A549 (cell line): Measurements from ENCODE around the gene CNOT11. TPM values are rescaled to one million over a fixed set of nuclear protein-coding genes. Genes with fewer than 3 reads are reported as not detected.
"Not testable (repeated sequence)": the region's sequence is repeated elsewhere in the genome, so short reads cannot be mapped to it uniquely, and the experiment has no call there.

Experiments
- ATAC-seq, 2 experiments: fragments of 200-7000 bp in 1 of 2; fragments of >200 bp in 1 of 2; cut with Nextera tagmentation in 1 of 2; cut with Tn5 transposase in 1 of 2; 3 replicates each; pipeline versions ENCODE4 v1.8.0 to v1.9.1; 2018 to 2020; ENCODE audit warnings: mild to moderate bottlenecking in 1 of 2, moderate library complexity in 1 of 2
- CTCF ChIA-PET: fragments of 300-600 bp; sonication (Branson Sonifier 250); formaldehyde crosslinking; extraction: SDS; loops from one replicate; lab custom pipeline; 2021; ENCODE audit warnings: antibody characterized with exemption, inconsistent platforms; lab: Yijun Ruan, JAX
- POLR2A ChIA-PET: fragments of 350-600 bp; formaldehyde crosslinking; extraction: SDS; loops from one replicate; lab custom pipeline; 2021; ENCODE audit warnings: antibody characterized with exemption, inconsistent platforms; lab: Yijun Ruan, JAX
- DNase-seq, 2 experiments: peaks; one replicate each; pipeline versions ENCODE4 v3.0.0 to v3.0.0-alpha.2; 2011 to 2016; ENCODE audit warnings: low read depth in 1 of 2, low spot score in 1 of 2
- FAIRE-seq: peaks from 2 replicates; lab custom pipeline; 2011; peaks lifted over from hg19 to GRCh38; lab: Jason Lieb, UNC
- H3K27ac ChIP-seq, 2 experiments: fragments of >200 bp; sonication (Bioruptor Twin); formaldehyde crosslinking; 3 replicates each; pipeline ENCODE4 v1.5.1; 2016 to 2017
- H3K4me1 ChIP-seq: fragments of >200 bp; sonication (Bioruptor Twin); formaldehyde crosslinking; 3 replicates; pipeline ENCODE4 v1.6.1; 2016
- H3K4me2 ChIP-seq: fragments of >200 bp; sonication (Bioruptor Twin); formaldehyde crosslinking; 3 replicates; pipeline ENCODE4 v1.6.1; 2016
- H3K4me3 ChIP-seq: fragments of >200 bp; sonication (Bioruptor Twin); formaldehyde crosslinking; 3 replicates; pipeline ENCODE4 v1.5.1; 2016
- H3K9me3 ChIP-seq: fragments of >200 bp; sonication (Bioruptor Twin); formaldehyde crosslinking; 3 replicates; pipeline ENCODE4 v1.6.1; 2016
- CTCF ChIP-seq: fragments of >200 bp; sonication (Bioruptor Twin); formaldehyde crosslinking; IDR thresholded peaks from 3 replicates; pipeline ENCODE4 v1.5.1; 2016
- E2F6 ChIP-seq: IDR thresholded peaks from 2 replicates; pipeline ENCODE4 v1.6.1; 2012; ENCODE audit warnings: low read depth, borderline replicate concordance
- HES2 ChIP-seq: fragments of >200 bp; sonication (Bioruptor Twin); formaldehyde crosslinking; IDR thresholded peaks from 2 replicates; pipeline ENCODE4 v1.6.1; 2016
- KDM1A ChIP-seq: fragments of 200-600 bp; sonication (generic); IDR thresholded peaks from 2 replicates; pipeline ENCODE4 v1.6.1; 2016; ENCODE audit warnings: low read depth, mild to moderate bottlenecking
- MAZ ChIP-seq: fragments of 150-350 bp; IDR thresholded peaks from 2 replicates; pipeline ENCODE4 v1.6.1; 2014; ENCODE audit warnings: antibody characterized with exemption, low read depth, low read length, borderline replicate concordance
- NFE2L2 ChIP-seq: fragments of 150-350 bp; conservative IDR thresholded peaks from 2 replicates; pipeline ENCODE4 v1.6.1; 2014; ENCODE audit warnings: low read length
- RAD21 ChIP-seq, 2 experiments: fragments of >200 bp in 1 of 2; sonication (Bioruptor Twin) in 1 of 2; formaldehyde crosslinking in 1 of 2; IDR thresholded peaks in 1 of 2; conservative IDR thresholded peaks in 1 of 2; 2 replicates in 1 of 2; 3 replicates in 1 of 2; pipeline ENCODE4 v1.6.1; 2012 to 2018; ENCODE audit warnings: inconsistent platforms in 1 of 2
- RARB ChIP-seq: fragments of 250-450 bp; sonication (Bioruptor Pico); IDR thresholded peaks from 2 replicates; pipeline ENCODE4 v1.8.0; 2021; ENCODE audit warnings: mild to moderate bottlenecking, moderate library complexity
- RNF2 ChIP-seq: fragments of 200-600 bp; sonication (generic); IDR thresholded peaks from 2 replicates; pipeline ENCODE4 v1.6.1; 2016; ENCODE audit warnings: low read depth, mild to moderate bottlenecking, antibody characterized with exemption, moderate library complexity, borderline replicate concordance
- TFCP2L1 ChIP-seq: fragments of 250-450 bp; sonication (Bioruptor Pico); IDR thresholded peaks from 2 replicates; pipeline ENCODE4 v1.5.0; 2021; ENCODE audit warnings: mild to moderate bottlenecking
- WGBS: methylation state at CpG from one replicate; pipeline ENCODE4 v1.1.6; 2017; ENCODE audit errors: missing lambda C conversion rate; 5-methylcytosine and 5-hydroxymethylcytosine counted together
- polyA plus RNA-seq, 4 experiments: library from polyadenylated mRNA; depleted of rRNA in 3 of 4; stranded (reverse); fragments of >200 nt; fragmentation: RNase III in 1 of 4; extraction: RNeasy Plus Mini Kit Qiagen cat#74134 plus additional on column Dnase treatment in 1 of 4; gene quantifications; 2 replicates in 3 of 4; 3 replicates in 1 of 4; pipeline ENCODE4 v1.2.3, GENCODE V29; 2011 to 2017

Gene CNOT11
- polyA plus RNA-seq, 2 of the 4 experiments (the other 2 are of a cell fraction), result 35.8 to 76.7 TPM

- not testable (repeated sequence) for ATAC-seq, FAIRE-seq, H3K9me3 ChIP-seq
- H3K4me2 ChIP-seq, result peak overlapping the region; percentile 81
- WGBS, result 0% methylated on average over 2 of the region's 2 CpGs
- peak overlapping the region; percentile 27; the same call in 1 of the 3 replicates for H3K4me3 ChIP-seq
- peak overlapping the region; percentile 61 to 83; a peak in 5 of 6 replicates for H3K27ac ChIP-seq
- POLR2A ChIA-PET, result interaction anchor here (2.8 kb wide), 1 partner anchor 12 kb away, joined by 8 read pairs; the partner anchor contains the start of gene CNOT11
- CTCF ChIA-PET, result interaction anchor here (1.0 to 2.6 kb wide), 6 partner anchors 10 to 780 kb away, joined by 3 to 30 read pairs (median 4); partner anchors contain the start of gene CNOT11
- peak; percentile 60 for TF ChIP-seq CTCF
- peak; percentile 47 to 57; a peak in 4 of 5 replicates for TF ChIP-seq RAD21 (conservative IDR thresholded peaks at IDR 0.05 in 1 of 2, IDR thresholded peaks at IDR 0.05 in 1 of 2)
- DNase-seq, result peak in 1 of 2 experiments; percentile 44
- H3K4me1 ChIP-seq, result peaks cover 17% of the 10 kb centered on the region
Observed at GRCh38 chr2:101240694-101241093, 12.0 kb upstream of the CNOT11 start.

- Histone ChIP-seq H3K4me2 (no peak overlapping the region), H3K4me3 (no peak overlapping the region), H3K4me1 (peaks cover 17% of the 10 kb centered on the region), H3K9me3 (0 out of 3 replicates have a peak, but pooled peaks cover 2% of the 10 kb centered on the region), H3K27ac (no peak overlapping the region)
- TF ChIP-seq MAZ, result no peak
- no peak for TF ChIP-seq HES2
- TF ChIP-seq KDM1A, result no peak
- TF ChIP-seq E2F6, result no peak
- no peak for TF ChIP-seq NFE2L2
- TF ChIP-seq TFCP2L1 (CRISPR knock-in tag), result no peak
- TF ChIP-seq RNF2, result no peak
- TF ChIP-seq RARB (CRISPR knock-in tag), result no peak
- WGBS, result 48% methylated on average over 5 of the region's 5 CpGs
- DNase-seq (no peak), ATAC-seq (no peak), FAIRE-seq (no peak)
- ChIA-PET CTCF (interaction anchor here (1.0 to 2.6 kb wide), 5 partner anchors 10 to 779 kb away, joined by 3 to 30 read pairs (median 4); partner anchors contain the start of gene CNOT11), POLR2A (interaction anchor here (2.8 kb wide), 1 partner anchor 11 kb away, joined by 8 read pairs; the partner anchor contains the start of gene CNOT11)
Observed at GRCh38 chr2:101241158-101241557, 11.5 kb upstream of the CNOT11 start.

- WGBS, result 73% methylated on average over 4 of the region's 4 CpGs
- FAIRE-seq, DNase-seq, H3K9me3 ChIP-seq, H3K4me2 ChIP-seq, H3K4me3 ChIP-seq, POLR2A ChIA-PET, H3K27ac ChIP-seq, ATAC-seq: not testable (repeated sequence)
- H3K4me1 ChIP-seq, result peaks cover 10% of the 10 kb centered on the region
- CTCF ChIA-PET, result interaction anchor here (0.8 kb wide), 1 partner anchor 18 kb away, joined by 4 read pairs; no protein-coding TSS in a partner anchor
Observed at GRCh38 chr2:101244373-101244772, 8.3 kb upstream of the CNOT11 start.

GRCh38 chr2:101244899-101245298, 7.8 kb upstream of the CNOT11 start:
- H3K4me1 ChIP-seq, POLR2A ChIA-PET, FAIRE-seq, H3K27ac ChIP-seq, H3K4me3 ChIP-seq, H3K4me2 ChIP-seq, H3K9me3 ChIP-seq, DNase-seq, ATAC-seq: not testable (repeated sequence)
- CTCF ChIA-PET, result interaction anchor here (0.6 to 1.5 kb wide), 3 partner anchors 13 to 212 kb away, joined by 3 to 4 read pairs (median 4); no protein-coding TSS in a partner anchor
- WGBS, result 94% methylated on average over 11 of the region's 12 CpGs

GRCh38 chr2:101245468-101245867, 7.2 kb upstream of the CNOT11 start:
- CTCF ChIA-PET, result interaction anchor here (0.7 to 1.5 kb wide), 2 partner anchors 12 to 40 kb away, joined by 4 read pairs; no protein-coding TSS in a partner anchor

GRCh38 chr2:101248756-101249155, 3.9 kb upstream of the CNOT11 start:
- WGBS, result 71% methylated on average over 5 of the region's 5 CpGs
- DNase-seq, H3K4me2 ChIP-seq, H3K4me1 ChIP-seq, POLR2A ChIA-PET, FAIRE-seq, H3K9me3 ChIP-seq, H3K27ac ChIP-seq, ATAC-seq, H3K4me3 ChIP-seq: not testable (repeated sequence)
- CTCF ChIA-PET, result interaction anchor here (5.8 kb wide), 1 partner anchor 8 kb away, joined by 30 read pairs; no protein-coding TSS in a partner anchor

More at GRCh38 chr2:101245468-101245867, 7.2 kb upstream of the CNOT11 start:
- FAIRE-seq, ATAC-seq, H3K27ac ChIP-seq, H3K9me3 ChIP-seq, H3K4me3 ChIP-seq, H3K4me1 ChIP-seq, DNase-seq, H3K4me2 ChIP-seq: not testable (repeated sequence)
- WGBS, result 79% methylated on average over 5 of the region's 5 CpGs
- POLR2A ChIA-PET, result interaction anchor here (0.5 kb wide), 1 partner anchor 28 kb away, joined by 14 read pairs; no protein-coding TSS in a partner anchor
